ENCODE measurements around the gene IFI27L1. TPM values are rescaled to one million over a fixed set of nuclear protein-coding genes. Genes with fewer than 3 reads are reported as not detected.

IFI27L1 gene
- polyA plus RNA-seq, 1 donor (not counting 4 experiments of a cell fraction or from before 2014, with no cell fraction given), result 17.4 TPM

- FAIRE-seq (no peak), DNase-seq (ENCODE audit: low read depth, low spot score) (no peak)
- no peaks in the 10 kb centered on the region for H3K79me2 ChIP-seq (ENCODE audit: control insufficient read depth, insufficient read depth, low read length)
- no peak overlapping the region for H3K9ac ChIP-seq (ENCODE audit: control insufficient read depth, extremely low read depth, insufficient read depth, low read length)
- no peak overlapping the region for H3K27ac ChIP-seq (ENCODE audit: control insufficient read depth, insufficient read depth, low read length)
- no peaks in the 10 kb centered on the region for H3K27me3 ChIP-seq (ENCODE audit: control insufficient read depth, extremely low read depth, insufficient read depth, low read length)
- dilution Hi-C loops (cut with MboI; ENCODE audit: extremely low pct_ligation_motif_present, low sequenced_read_pairs), result no loop called here
- no peak overlapping the region for H3K4me3 ChIP-seq (ENCODE audit: control insufficient read depth in 2 of 3, extremely low read depth in 1 of 3, insufficient read depth in 2 of 3, low read depth in 1 of 3, low read length in 3 of 3)
- H3K4me1 ChIP-seq (ENCODE audit: control insufficient read depth, extremely low read depth, insufficient read depth, low read length), result no peaks in the 10 kb centered on the region
- H3K9me3 ChIP-seq (ENCODE audit: control insufficient read depth, low read depth, low read length), result no peaks in the 10 kb centered on the region
- peaks cover 7 to 14% of the 10 kb centered on the region in 2 experiments for H3K36me3 ChIP-seq (ENCODE audit: control insufficient read depth in 2 of 2, extremely low read depth in 1 of 2, insufficient read depth in 2 of 2, low read length in 2 of 2)
- no peaks in the 10 kb centered on the region for H3K9me1 ChIP-seq (ENCODE audit: control insufficient read depth, extremely low read depth, insufficient read depth, low read length)
- H4K20me1 ChIP-seq (ENCODE audit: control insufficient read depth, extremely low read depth, insufficient read depth, low read length), result no peaks in the 10 kb centered on the region
- TF ChIP-seq CTCF (optimal IDR thresholded peaks at IDR 0.05 in 1 of 3, IDR thresholded peaks at IDR 0.05 in 1 of 3, conservative IDR thresholded peaks at IDR 0.05 in 1 of 3; ENCODE audit: extremely low read depth in 1 of 3, insufficient read depth in 2 of 3, low read length in 3 of 3), result no peak
- no peak for TF ChIP-seq EZH2 (IDR thresholded peaks at IDR 0.05; ENCODE audit: low read length)
- no peak overlapping the region for H2AFZ ChIP-seq (ENCODE audit: control insufficient read depth, low read length)
- H3K4me2 ChIP-seq (ENCODE audit: control insufficient read depth, extremely low read depth, insufficient read depth, low read depth, low read length), result no peak overlapping the region
These were observed 40.3 kb upstream of the IFI27L1 start for GRCh38 chr14:94040796-94041195.

- Histone ChIP-seq H3K36me3 (ENCODE audit: control insufficient read depth in 2 of 2, extremely low read depth in 1 of 2, insufficient read depth in 2 of 2, low read length in 2 of 2) (peaks cover 9 to 15% of the 10 kb centered on the region in 2 experiments), H3K4me1 (ENCODE audit: control insufficient read depth, extremely low read depth, insufficient read depth, low read length) (no peaks in the 10 kb centered on the region), H3K27me3 (ENCODE audit: control insufficient read depth, extremely low read depth, insufficient read depth, low read length) (no peaks in the 10 kb centered on the region), H4K20me1 (ENCODE audit: control insufficient read depth, extremely low read depth, insufficient read depth, low read length) (no peaks in the 10 kb centered on the region), H3K79me2 (ENCODE audit: control insufficient read depth, insufficient read depth, low read length) (no peaks in the 10 kb centered on the region), H3K9ac (ENCODE audit: control insufficient read depth, extremely low read depth, insufficient read depth, low read length) (no peak overlapping the region), H3K9me1 (ENCODE audit: control insufficient read depth, extremely low read depth, insufficient read depth, low read length) (no peaks in the 10 kb centered on the region), H2AFZ (ENCODE audit: control insufficient read depth, low read length) (no peak overlapping the region), H3K4me3 (ENCODE audit: control insufficient read depth in 2 of 3, extremely low read depth in 1 of 3, insufficient read depth in 2 of 3, low read depth in 1 of 3, low read length in 3 of 3) (no peak overlapping the region), H3K4me2 (ENCODE audit: control insufficient read depth, extremely low read depth, insufficient read depth, low read depth, low read length) (no peak overlapping the region), H3K9me3 (ENCODE audit: control insufficient read depth, low read depth, low read length) (no peaks in the 10 kb centered on the region), H3K27ac (ENCODE audit: control insufficient read depth, insufficient read depth, low read length) (no peak overlapping the region)
- no peak for DNase-seq (ENCODE audit: low read depth, low spot score)
- dilution Hi-C loops (cut with MboI; ENCODE audit: extremely low pct_ligation_motif_present, low sequenced_read_pairs), result no loop called here
- FAIRE-seq, result no peak
- TF ChIP-seq CTCF (optimal IDR thresholded peaks at IDR 0.05 in 1 of 3, IDR thresholded peaks at IDR 0.05 in 1 of 3, conservative IDR thresholded peaks at IDR 0.05 in 1 of 3; ENCODE audit: extremely low read depth in 1 of 3, insufficient read depth in 2 of 3, low read length in 3 of 3), result no peak
- TF ChIP-seq EZH2 (IDR thresholded peaks at IDR 0.05; ENCODE audit: low read length), result no peak
These were observed 39.4 kb upstream of the IFI27L1 start for GRCh38 chr14:94041551-94042346.

Measured in keratinocyte (primary cell).